Muscle layer of duodenum (tissue), 2 donors: ENCODE data around the gene ASIC4.
A peak's percentile ranks its signal among the peaks of the same experiment; 100 is the strongest.

Experiments
- H3K27ac ChIP-seq: one replicate; pipeline ENCODE4 v1.7.0; 2013; ENCODE audit warnings: mild to moderate bottlenecking, low read length
- H3K27me3 ChIP-seq: one replicate; pipeline ENCODE4 v1.7.0; 2013; ENCODE audit warnings: low read depth, mild to moderate bottlenecking, control low read depth, low read length
- H3K36me3 ChIP-seq, 2 donors: one replicate each; pipeline ENCODE4 v1.7.0; 2013; ENCODE audit warnings: low read length in 2 of 2, control low read depth in 1 of 2, mild to moderate bottlenecking in 1 of 2; ENCODE audit not compliant: insufficient read depth in 2 of 2, control insufficient read depth in 1 of 2
- H3K4me1 ChIP-seq, 2 donors: one replicate each; pipeline ENCODE4 v1.7.0; 2013; ENCODE audit warnings: low read length in 2 of 2, mild to moderate bottlenecking in 2 of 2, control low read depth in 1 of 2, moderate library complexity in 1 of 2; ENCODE audit not compliant: insufficient read depth in 2 of 2, control insufficient read depth in 1 of 2
- H3K4me3 ChIP-seq, 2 donors: one replicate each; pipeline ENCODE4 v1.7.0; 2013; ENCODE audit warnings: low read length in 2 of 2, low read depth in 1 of 2, mild to moderate bottlenecking in 1 of 2
- H3K9me3 ChIP-seq, 2 donors: one replicate each; pipeline ENCODE4 v1.7.0; 2013; ENCODE audit warnings: low read length in 2 of 2, control low read depth in 1 of 2, mild to moderate bottlenecking in 1 of 2; ENCODE audit not compliant: control insufficient read depth in 1 of 2
- donor health status: healthy.

The ASIC4 gene

DNA sequence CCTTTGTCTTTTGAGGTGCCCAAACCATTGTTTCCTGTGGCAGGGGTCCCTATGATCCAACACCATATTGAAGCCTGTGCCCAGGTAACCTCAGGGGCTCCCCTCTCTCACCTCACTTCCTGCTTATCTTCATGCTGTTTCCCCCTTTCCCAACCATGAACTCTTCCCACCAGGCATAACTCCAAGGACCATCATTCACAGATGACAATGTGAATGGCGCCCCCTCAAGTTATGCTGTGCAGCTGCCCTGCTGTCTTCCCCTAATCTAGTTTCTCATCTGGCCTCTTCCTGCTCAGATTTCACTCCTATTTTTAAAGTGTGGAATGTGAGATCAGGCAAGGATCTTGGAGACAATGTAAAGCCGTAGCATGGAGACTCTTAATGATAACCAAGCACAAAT lies 14.1 kb upstream of the ASIC4 start:
- H3K36me3 ChIP-seq: peaks cover 16 to 29% of the 10 kb centered on the region in 2 donors
- H3K9me3 ChIP-seq: no peaks in the 10 kb centered on the region
- peaks cover 17% of the 10 kb centered on the region for H3K27me3 ChIP-seq
- H3K27ac ChIP-seq: no peak overlapping the region
- no peak overlapping the region for H3K4me3 ChIP-seq
- H3K4me1 ChIP-seq: peaks cover 11 to 33% of the 10 kb centered on the region in 2 donors

DNA sequence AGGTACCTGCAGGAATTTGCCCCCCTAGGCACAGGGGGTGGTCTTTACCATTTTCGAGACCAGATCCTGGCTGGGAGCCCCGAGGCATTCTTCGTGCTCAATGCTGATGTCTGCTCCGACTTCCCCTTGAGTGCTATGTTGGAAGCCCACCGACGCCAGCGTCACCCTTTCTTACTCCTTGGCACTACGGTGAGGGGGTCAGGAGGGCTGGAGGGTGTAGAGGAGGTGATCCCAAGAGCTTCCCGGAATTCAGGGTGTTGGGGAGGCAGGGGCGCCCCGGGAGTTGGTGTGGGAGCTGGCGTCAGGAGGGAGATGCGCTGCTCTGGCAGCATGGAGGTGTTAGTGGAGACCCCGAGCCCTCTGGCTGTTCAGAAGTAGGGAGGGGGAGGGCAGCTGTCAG lies 12.4 kb upstream of the ASIC4 start:
- H3K4me1 ChIP-seq: peaks cover 11 to 16% of the 10 kb centered on the region in 2 donors
- H3K9me3 ChIP-seq: no peaks in the 10 kb centered on the region
- H3K27me3 ChIP-seq: peaks cover 7% of the 10 kb centered on the region
- peaks cover 32 to 46% of the 10 kb centered on the region in 2 donors for H3K36me3 ChIP-seq
- H3K4me3 ChIP-seq: no peak overlapping the region
- no peak overlapping the region for H3K27ac ChIP-seq

GRCh38 chr2:219502618-219503017 lies 11.7 kb upstream of the ASIC4 start:
- H3K9me3 ChIP-seq: no peaks in the 10 kb centered on the region
- H3K27ac ChIP-seq: no peak overlapping the region
- no peaks in the 10 kb centered on the region for H3K27me3 ChIP-seq
- H3K4me3 ChIP-seq: no peak overlapping the region
- H3K4me1 ChIP-seq: peaks cover 8 to 12% of the 10 kb centered on the region in 2 donors
- peaks cover 32 to 52% of the 10 kb centered on the region in 2 donors for H3K36me3 ChIP-seq

GRCh38 chr2:219505585-219505984 lies 8.7 kb upstream of the ASIC4 start:
- H3K4me1 ChIP-seq: peaks cover 0 to 21% of the 10 kb centered on the region in 2 donors
- peaks cover 32 to 52% of the 10 kb centered on the region in 2 donors for H3K36me3 ChIP-seq
- no peak overlapping the region for H3K4me3 ChIP-seq

GRCh38 chr2:219506153-219506801 lies 8.0 kb upstream of the ASIC4 start:
- Histone ChIP-seq H3K27me3 (peaks cover 9% of the 10 kb centered on the region), H3K9me3 (no peaks in the 10 kb centered on the region), H3K4me3 (no peak overlapping the region), H3K27ac (no peak overlapping the region), H3K36me3 (peaks cover 32 to 52% of the 10 kb centered on the region in 2 donors), H3K4me1 (peaks cover 0 to 21% of the 10 kb centered on the region in 2 donors)

More at GRCh38 chr2:219505585-219505984, 8.7 kb upstream of the ASIC4 start:
- Histone ChIP-seq H3K9me3 (no peaks in the 10 kb centered on the region), H3K27me3 (peaks cover 4% of the 10 kb centered on the region), H3K27ac (no peak overlapping the region)

- peaks cover 32 to 46% of the 10 kb centered on the region in 2 donors for H3K36me3 ChIP-seq
- H3K27me3 ChIP-seq: peaks cover 9% of the 10 kb centered on the region
- H3K4me1 ChIP-seq: peaks cover 0 to 21% of the 10 kb centered on the region in 2 donors
- no peak overlapping the region for H3K27ac ChIP-seq
- no peaks in the 10 kb centered on the region for H3K9me3 ChIP-seq
- H3K4me3 ChIP-seq: no peak overlapping the region
Measured at GRCh38 chr2:219506802-219507526, 7.3 kb upstream of the ASIC4 start.

DNA sequence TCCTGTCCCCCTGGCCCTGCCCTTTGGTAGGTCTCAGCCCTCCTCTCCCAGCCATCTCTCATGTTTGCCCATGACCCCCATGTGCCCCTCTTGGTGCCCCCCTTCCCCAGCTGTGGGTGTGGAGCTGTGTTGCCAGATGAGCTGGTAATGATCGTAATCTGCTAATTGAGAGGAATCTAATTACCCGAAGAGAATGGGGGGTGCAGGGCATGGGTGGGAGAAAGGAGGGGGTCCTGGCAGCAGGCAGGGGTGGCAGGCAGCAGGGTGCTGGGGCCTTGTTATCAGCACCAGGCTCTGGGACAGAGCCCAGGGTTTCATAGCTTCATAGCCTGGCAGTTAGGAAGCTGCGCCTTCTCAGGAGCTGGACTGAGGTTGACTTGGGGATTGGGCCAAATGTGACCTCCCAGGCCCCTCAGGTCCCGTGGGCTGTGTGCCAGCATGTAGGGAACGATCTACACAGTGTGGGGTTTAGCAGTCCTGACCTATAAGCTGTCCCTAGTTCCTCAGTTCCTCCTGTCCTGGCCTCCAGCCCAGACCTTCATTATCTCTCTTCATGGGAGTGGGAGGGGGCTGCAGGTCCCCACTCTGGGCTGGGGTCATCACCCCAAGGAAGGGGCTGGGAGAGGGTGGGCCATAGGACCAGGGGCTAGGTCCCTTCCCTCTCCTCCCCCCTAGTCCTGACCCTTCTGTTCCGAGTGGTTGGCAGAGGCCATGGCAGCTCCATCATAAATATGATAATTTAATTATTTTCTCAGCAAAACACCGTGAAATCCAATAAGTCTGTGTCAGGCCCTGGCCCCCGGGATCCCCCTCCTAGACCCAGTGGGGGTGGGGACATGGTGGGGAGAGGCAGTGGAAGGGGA lies 6.5 kb upstream of the ASIC4 start:
- Histone ChIP-seq H3K27me3 (peaks cover 12% of the 10 kb centered on the region), H3K36me3 (peaks cover 32 to 42% of the 10 kb centered on the region in 2 donors), H3K4me1 (peaks cover 0 to 21% of the 10 kb centered on the region in 2 donors), H3K4me3 (no peak overlapping the region), H3K9me3 (no peaks in the 10 kb centered on the region), H3K27ac (no peak overlapping the region)

DNA sequence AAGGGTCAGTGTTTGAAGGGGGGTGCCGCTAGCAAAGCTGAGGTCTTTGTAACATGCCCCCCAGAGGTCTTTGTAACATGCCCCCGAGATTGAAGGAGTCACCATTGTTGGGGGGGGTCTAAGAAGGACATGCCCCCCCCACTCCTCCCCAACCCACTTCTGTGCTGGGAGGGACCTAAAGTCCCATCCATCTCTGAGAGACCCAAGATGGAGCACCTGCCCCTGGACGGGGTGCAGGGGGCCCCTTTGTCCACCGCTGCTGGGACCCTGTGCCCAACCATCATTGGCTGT lies 5.9 kb upstream of the ASIC4 start:
- H3K36me3 ChIP-seq: peaks cover 31 to 40% of the 10 kb centered on the region in 2 donors
- peaks cover 0 to 21% of the 10 kb centered on the region in 2 donors for H3K4me1 ChIP-seq
- H3K4me3 ChIP-seq: no peak overlapping the region
- no peaks in the 10 kb centered on the region for H3K9me3 ChIP-seq
- H3K27me3 ChIP-seq: peaks cover 18% of the 10 kb centered on the region
- H3K27ac ChIP-seq: no peak overlapping the region

DNA sequence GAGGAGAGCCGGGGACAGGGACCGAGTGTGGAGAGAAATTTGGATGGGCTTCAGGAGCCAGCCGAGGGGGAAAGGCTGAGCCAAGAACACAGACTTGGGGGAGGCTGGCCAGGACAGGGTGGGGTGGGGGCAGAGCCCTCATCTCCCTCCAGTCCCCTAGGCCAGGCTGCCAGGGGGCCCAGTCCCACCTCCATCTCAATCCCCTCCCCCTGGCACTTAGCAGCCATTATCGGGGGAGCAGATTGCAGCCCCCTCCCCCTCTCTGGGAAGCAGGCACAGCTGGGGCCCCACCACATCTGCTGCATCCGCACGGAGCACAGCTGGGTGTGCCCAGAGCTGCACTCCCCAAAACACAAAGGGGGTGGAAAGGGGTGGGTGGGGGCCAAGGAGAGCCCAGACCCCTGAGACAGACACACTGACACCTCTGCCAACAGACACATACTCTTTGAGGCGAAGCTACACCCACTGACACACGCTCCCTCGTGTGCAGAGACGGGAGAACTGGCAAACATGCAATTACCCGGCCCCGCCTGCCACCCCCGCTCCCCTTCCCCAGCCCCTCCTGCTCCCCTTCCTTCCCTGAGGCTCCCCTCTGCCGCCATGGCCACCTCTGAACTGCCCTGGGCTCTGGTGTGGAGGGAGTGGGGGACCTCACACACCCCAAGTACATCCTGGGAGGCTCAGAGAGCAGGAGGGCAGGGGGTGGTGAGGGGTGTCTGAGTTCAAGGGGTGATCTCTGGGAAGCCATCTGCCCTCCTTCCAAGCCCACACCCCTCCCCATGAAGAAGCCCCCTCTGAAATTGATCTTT lies 5.1 kb upstream of the ASIC4 start:
- peak overlapping the region in 1 of 2 donors; percentile 44 for H3K4me3 ChIP-seq
- H3K9me3 ChIP-seq: no peaks in the 10 kb centered on the region
- H3K27ac ChIP-seq: no peak overlapping the region
- H3K4me1 ChIP-seq: peaks cover 0 to 21% of the 10 kb centered on the region in 2 donors
- peaks cover 24% of the 10 kb centered on the region for H3K27me3 ChIP-seq
- H3K36me3 ChIP-seq: peaks cover 24 to 32% of the 10 kb centered on the region in 2 donors

GRCh38 chr2:219509780-219510511 lies 4.3 kb upstream of the ASIC4 start:
- Histone ChIP-seq H3K36me3 (peaks cover 17 to 25% of the 10 kb centered on the region in 2 donors), H3K27ac (no peak overlapping the region), H3K27me3 (peaks cover 31% of the 10 kb centered on the region), H3K4me1 (peaks cover 0 to 21% of the 10 kb centered on the region in 2 donors), H3K9me3 (no peaks in the 10 kb centered on the region), H3K4me3 (peak overlapping the region; percentile 16 to 44)
